Panc1 (cell line): ENCODE results near the gene PAQR4. TPM values are rescaled to one million over a fixed set of nuclear protein-coding genes. Genes with fewer than 3 reads are reported as not detected.

Source experiments
- ATAC-seq: fragments of 200-7000 bp; cut with Tn5 transposase; 2 replicates; pipeline ENCODE4 v1.9.1; 2020; ENCODE audit warnings: mild to moderate bottlenecking, moderate library complexity
- BruUV-seq: library from RNA; stranded (reverse); fragments of 400-500 nt; replicated peaks from 2 replicates; lab custom pipeline; 2021; lab: Mats Ljungman, UMichigan
- CTCF ChIA-PET: fragments of 300-600 bp; sonication (Branson Sonifier 250); formaldehyde crosslinking; loops from one replicate; lab custom pipeline; 2022; ENCODE audit warnings: antibody characterized with exemption; lab: Charles Lee
- POLR2A ChIA-PET: fragments of 300-600 bp; sonication (Branson Sonifier 250); formaldehyde crosslinking; loops from one replicate; lab custom pipeline; 2022; ENCODE audit warnings: antibody characterized with exemption; lab: Charles Lee
- DNase-seq: peaks from one replicate; pipeline ENCODE4 v3.0.0-alpha.2; 2010; ENCODE audit warnings: low read depth, low spot score
- H3K27ac ChIP-seq: 2 replicates; pipeline ENCODE4 v1.5.1; 2011; ENCODE audit warnings: mild to moderate bottlenecking, low read length, inconsistent platforms
- H3K27me3 ChIP-seq: fragments of 200-500 bp; sonication (Bioruptor generic); 2 replicates; pipeline ENCODE4 v1.6.0; 2014; ENCODE audit warnings: low read length, inconsistent platforms; ENCODE audit not compliant: control insufficient read depth, insufficient read depth
- H3K36me3 ChIP-seq: fragments of 200-500 bp; sonication (Bioruptor generic); 2 replicates; pipeline ENCODE4 v1.5.1; 2014; ENCODE audit warnings: inconsistent platforms, mild to moderate bottlenecking, low read length, moderate library complexity; ENCODE audit not compliant: control insufficient read depth, insufficient read depth
- H3K4me1 ChIP-seq: 2 replicates; pipeline ENCODE4 v1.5.1; 2011; ENCODE audit warnings: inconsistent platforms, mild to moderate bottlenecking, low read length, moderate library complexity; ENCODE audit not compliant: control insufficient read depth, insufficient read depth
- H3K4me3 ChIP-seq, 2 experiments: 2 replicates each; pipeline ENCODE4 v1.5.1; 2011 to 2012; ENCODE audit warnings: low read depth in 2 of 2, low read length in 2 of 2, mild to moderate bottlenecking in 2 of 2, inconsistent platforms in 1 of 2, moderate library complexity in 1 of 2
- H3K9me3 ChIP-seq: fragments of 200-500 bp; sonication (Bioruptor generic); 2 replicates; pipeline ENCODE4 v1.5.1; 2014; ENCODE audit warnings: low read depth, mild to moderate bottlenecking, inconsistent platforms, low read length, moderate library complexity; ENCODE audit not compliant: control insufficient read depth, insufficient read depth
- POLR2AphosphoS5 ChIP-seq: IDR thresholded peaks from 2 replicates; pipeline ENCODE4 v1.6.1; 2012; ENCODE audit warnings: mild to moderate bottlenecking, low read depth, low read length, moderate library complexity
- REST ChIP-seq, 2 experiments: IDR thresholded peaks; 2 replicates each; pipeline ENCODE4 v1.6.1; 2011 to 2012; ENCODE audit warnings: low read depth in 2 of 2, control low read depth in 1 of 2, low read length in 1 of 2, mild to moderate bottlenecking in 1 of 2, moderate library complexity in 1 of 2; ENCODE audit not compliant: insufficient read depth in 1 of 2
- SIN3A ChIP-seq: IDR thresholded peaks from 2 replicates; pipeline ENCODE4 v1.6.1; 2012; ENCODE audit warnings: low read depth, mild to moderate bottlenecking, low read length, moderate library complexity, borderline replicate concordance; ENCODE audit not compliant: insufficient read depth
- TCF7L2 ChIP-seq: IDR thresholded peaks from 2 replicates; pipeline ENCODE4 v1.6.1; 2011; ENCODE audit warnings: mild to moderate bottlenecking, low read depth, low read length, inconsistent platforms
- in situ Hi-C: cut with HindIII; loops from 2 replicates; pipeline ENCODE4 v1.10.0; 2016; ENCODE audit warnings: low sequenced_read_pairs, low pct_unique_long_range_greater_than_20kb
- intact Hi-C: fragments of 100-400 bp; cut with micrococcal nuclease; formaldehyde crosslinking; loops from one replicate; pipeline ENCODE4 v1.10.0; 2022; ENCODE audit not compliant: unreplicated experiment
- total RNA-seq: library from RNA; stranded (reverse); gene quantifications from one replicate; pipeline ENCODE4 v1.2.1, GENCODE V29; 2021; ENCODE audit not compliant: unreplicated experiment
- TF ChIP-seq, protein P1 (sequence below): fragments of 450-650 bp; IDR thresholded peaks from 2 replicates; pipeline ENCODE4 v1.5.1; 2017; ENCODE audit warnings: mild to moderate bottlenecking

Gene PAQR4
- total RNA-seq, 1 experiment from 2014 or later: 51.8 TPM

DNA sequence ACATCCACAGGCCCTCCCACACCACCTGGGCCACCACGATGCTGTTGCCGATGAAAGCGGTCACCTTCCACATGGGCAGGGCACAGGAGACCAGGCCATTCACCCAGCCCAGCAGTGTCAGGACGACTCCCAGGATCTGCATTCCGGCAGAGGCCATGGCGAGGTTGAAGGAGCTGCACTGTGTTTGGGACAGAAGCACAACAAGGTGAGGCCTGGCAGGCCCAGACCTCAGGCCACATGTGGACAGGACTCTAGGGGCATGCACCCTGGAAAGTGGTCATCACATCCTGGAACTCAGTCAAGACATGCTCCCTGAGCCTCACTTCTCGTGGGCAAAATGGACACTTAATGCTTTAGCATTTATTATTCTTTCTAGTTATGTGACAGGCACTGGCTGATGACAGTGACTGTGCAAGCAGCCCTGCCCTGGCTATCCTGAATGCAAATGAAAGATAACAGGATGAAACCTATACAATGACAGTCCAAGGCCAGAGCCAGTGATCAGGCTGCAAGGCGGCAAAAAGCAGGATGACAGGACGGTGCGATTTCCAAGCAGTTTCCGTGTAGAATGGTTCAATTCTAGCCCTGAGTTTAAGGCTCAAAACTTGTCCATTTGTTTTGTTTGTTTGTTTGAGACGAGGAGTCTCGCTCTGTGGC is 46.8 kb downstream of the PAQR4 start:
- Histone ChIP-seq H3K36me3 (peaks cover 2% of the 10 kb centered on the region; the same call in 1 of the 2 replicates), H3K27ac (no peak overlapping the region), H3K9me3 (no peaks in the 10 kb centered on the region), H3K4me3 (no peak overlapping the region), H3K4me1 (peaks cover 8% of the 10 kb centered on the region; the same call in 1 of the 2 replicates), H3K27me3 (no peaks in the 10 kb centered on the region)
- in situ Hi-C loops (no loop called here), intact Hi-C loops (no loop called here)
- no TSS peak for BruUV-seq
- ChIA-PET CTCF (no interaction called here), POLR2A (no interaction called here)
- TF ChIP-seq, protein P1, sequence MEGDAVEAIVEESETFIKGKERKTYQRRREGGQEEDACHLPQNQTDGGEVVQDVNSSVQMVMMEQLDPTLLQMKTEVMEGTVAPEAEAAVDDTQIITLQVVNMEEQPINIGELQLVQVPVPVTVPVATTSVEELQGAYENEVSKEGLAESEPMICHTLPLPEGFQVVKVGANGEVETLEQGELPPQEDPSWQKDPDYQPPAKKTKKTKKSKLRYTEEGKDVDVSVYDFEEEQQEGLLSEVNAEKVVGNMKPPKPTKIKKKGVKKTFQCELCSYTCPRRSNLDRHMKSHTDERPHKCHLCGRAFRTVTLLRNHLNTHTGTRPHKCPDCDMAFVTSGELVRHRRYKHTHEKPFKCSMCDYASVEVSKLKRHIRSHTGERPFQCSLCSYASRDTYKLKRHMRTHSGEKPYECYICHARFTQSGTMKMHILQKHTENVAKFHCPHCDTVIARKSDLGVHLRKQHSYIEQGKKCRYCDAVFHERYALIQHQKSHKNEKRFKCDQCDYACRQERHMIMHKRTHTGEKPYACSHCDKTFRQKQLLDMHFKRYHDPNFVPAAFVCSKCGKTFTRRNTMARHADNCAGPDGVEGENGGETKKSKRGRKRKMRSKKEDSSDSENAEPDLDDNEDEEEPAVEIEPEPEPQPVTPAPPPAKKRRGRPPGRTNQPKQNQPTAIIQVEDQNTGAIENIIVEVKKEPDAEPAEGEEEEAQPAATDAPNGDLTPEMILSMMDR: no peak
- TF ChIP-seq TCF7L2: no peak
- no peak for TF ChIP-seq REST (IDR thresholded peaks at IDR 0.05; ENCODE audit: insufficient read depth in 1 of 2, low read depth in 2 of 2, low read length in 1 of 2)
- TF ChIP-seq SIN3A: no peak
- no peak for TF ChIP-seq POLR2AphosphoS5
- DNase-seq: no peak
- no peak for ATAC-seq

DNA sequence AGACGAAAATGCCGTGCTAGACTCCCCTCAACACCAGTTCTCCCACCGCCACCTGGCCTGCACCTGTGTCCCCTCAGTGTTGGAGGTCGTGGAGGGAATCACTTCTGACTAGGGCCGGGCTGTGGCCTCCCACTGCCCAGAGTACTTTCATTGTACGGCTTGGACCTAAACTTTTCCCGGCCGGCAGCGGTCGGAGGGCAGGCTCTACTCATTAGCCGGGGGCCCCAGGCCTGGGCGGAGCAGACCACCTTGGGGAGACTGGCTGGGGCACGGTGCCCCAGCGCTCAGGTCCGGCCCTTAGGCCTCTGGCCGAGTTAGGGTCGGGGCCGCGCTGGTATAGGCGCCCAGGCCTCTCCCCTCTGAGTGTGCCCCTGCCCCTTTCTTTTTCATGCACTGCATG is 48.2 kb downstream of the PAQR4 start:
- in situ Hi-C loops (no loop called here), intact Hi-C loops (no loop called here)
- H3K27ac ChIP-seq: no peak overlapping the region

More for the DNA sequence above, 48.2 kb downstream of the PAQR4 start:
- ATAC-seq (no peak), DNase-seq (no peak)
- no peaks in the 10 kb centered on the region for H3K9me3 ChIP-seq
- no peak overlapping the region for H3K4me3 ChIP-seq
- no peaks in the 10 kb centered on the region for H3K27me3 ChIP-seq
- peaks cover 14% of the 10 kb centered on the region for H3K4me1 ChIP-seq
- ChIA-PET POLR2A (no interaction called here), CTCF (no interaction called here)
- H3K36me3 ChIP-seq: peaks cover 9% of the 10 kb centered on the region
- no TSS peak for BruUV-seq
- TF ChIP-seq, protein P1: no peak
- TF ChIP-seq SIN3A: no peak
- TF ChIP-seq TCF7L2: no peak
- TF ChIP-seq REST (IDR thresholded peaks at IDR 0.05; ENCODE audit: insufficient read depth in 1 of 2, low read depth in 2 of 2, low read length in 1 of 2): no peak
- TF ChIP-seq POLR2AphosphoS5: no peak
